ENCODE data around the gene XPO5. TPM values are rescaled to one million over a fixed set of nuclear protein-coding genes. Genes with fewer than 3 reads are reported as not detected.
A peak's percentile ranks its signal among the peaks of the same experiment; 100 is the strongest.

XPO5 gene
- total RNA-seq, 1 experiment from 2014 or later, result 114 TPM

DNA sequence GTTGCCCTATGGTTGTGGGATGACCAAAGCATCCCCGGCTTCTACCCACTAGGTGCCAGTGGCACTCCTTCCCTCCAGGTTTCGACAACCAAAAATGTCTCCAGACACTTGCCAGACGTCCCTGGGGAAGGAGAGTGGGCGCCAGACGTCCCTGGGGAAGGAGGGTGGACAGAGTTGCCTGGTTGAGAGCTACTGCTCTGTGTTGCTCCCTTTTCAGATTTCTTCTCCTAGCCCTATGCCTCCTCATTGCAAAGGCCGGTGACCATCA lies 78.8 kb downstream of the XPO5 start:
- Histone ChIP-seq H3K9ac (ENCODE audit: extremely low read depth, insufficient read length, low read length) (no peak overlapping the region), H3K56ac (ENCODE audit: insufficient read length, low read depth, low read length) (no peak overlapping the region), H3K4ac (ENCODE audit: low read depth, low read length) (no peak overlapping the region), H3K23ac (ENCODE audit: insufficient read length, low read depth, low read length) (no peak overlapping the region), H2BK120ac (ENCODE audit: low read depth, low read length, poor library complexity, severe bottlenecking) (no peak overlapping the region), H4K20me1 (ENCODE audit: control insufficient read depth, insufficient read depth, insufficient read length) (peaks cover 2% of the 10 kb centered on the region), H3T11ph (ENCODE audit: low read length) (no peak overlapping the region), H2BK15ac (ENCODE audit: low read depth, low read length) (no peak overlapping the region), H3K4me1 (ENCODE audit: insufficient read depth, low read length) (peaks cover 6% of the 10 kb centered on the region; the same call in 1 of the 2 replicates), H4K8ac (replicated peaks; ENCODE audit: insufficient read length, low read depth, low read length) (no peak overlapping the region), H3K9me3 (ENCODE audit: control insufficient read depth, low read depth, low read length) (no peaks in the 10 kb centered on the region), H4K91ac (ENCODE audit: insufficient read length, low read depth, low read length) (no peak overlapping the region), H3K23me2 (ENCODE audit: insufficient read length, low read depth, low read length, poor library complexity, severe bottlenecking) (no peaks in the 10 kb centered on the region), H3K79me1 (ENCODE audit: insufficient read depth, low read depth, low read length, poor library complexity, severe bottlenecking) (peaks cover 2% of the 10 kb centered on the region), H3K18ac (ENCODE audit: insufficient read length, low read depth, low read length) (no peak overlapping the region), H2BK5ac (ENCODE audit: insufficient read length, low read length) (no peak overlapping the region), H2AFZ (ENCODE audit: low read length) (no peak overlapping the region), H2BK12ac (ENCODE audit: insufficient read length, low read depth, low read length) (peak overlapping the region; percentile 17), H2BK20ac (ENCODE audit: low read depth, low read length, poor library complexity, severe bottlenecking) (no peak overlapping the region), H3K27me3 (ENCODE audit: insufficient read depth, low read length) (no peaks in the 10 kb centered on the region), H3K14ac (ENCODE audit: insufficient read depth, low read length) (no peak overlapping the region), H2AK5ac (ENCODE audit: insufficient read length, low read length) (no peak overlapping the region), H4K5ac (ENCODE audit: insufficient read length, low read depth, low read length) (no peak overlapping the region), H3K27ac (ENCODE audit: insufficient read length, low read depth, low read length) (no peak overlapping the region), H3K79me2 (ENCODE audit: insufficient read depth, low read length) (no peaks in the 10 kb centered on the region; the same call in 1 of the 2 replicates), H3K4me2 (ENCODE audit: insufficient read depth, insufficient read length, low read length) (no peak overlapping the region)
- Mint-ChIP-seq H3K27me3 (ENCODE audit: low read depth) (no peaks in the 10 kb centered on the region), H3K36me3 (ENCODE audit: insufficient read depth in 1 of 3, low read depth in 3 of 3) (peaks cover 15 to 44% (median 41%) of the 10 kb centered on the region in 3 experiments), H3K27ac (no peak overlapping the region), H3K4me1 (peaks cover 27% of the 10 kb centered on the region in 2 experiments), H3K9me3 (no peaks in the 10 kb centered on the region), H3K4me3 (no peak overlapping the region)
- TF ChIP-seq, protein P1, sequence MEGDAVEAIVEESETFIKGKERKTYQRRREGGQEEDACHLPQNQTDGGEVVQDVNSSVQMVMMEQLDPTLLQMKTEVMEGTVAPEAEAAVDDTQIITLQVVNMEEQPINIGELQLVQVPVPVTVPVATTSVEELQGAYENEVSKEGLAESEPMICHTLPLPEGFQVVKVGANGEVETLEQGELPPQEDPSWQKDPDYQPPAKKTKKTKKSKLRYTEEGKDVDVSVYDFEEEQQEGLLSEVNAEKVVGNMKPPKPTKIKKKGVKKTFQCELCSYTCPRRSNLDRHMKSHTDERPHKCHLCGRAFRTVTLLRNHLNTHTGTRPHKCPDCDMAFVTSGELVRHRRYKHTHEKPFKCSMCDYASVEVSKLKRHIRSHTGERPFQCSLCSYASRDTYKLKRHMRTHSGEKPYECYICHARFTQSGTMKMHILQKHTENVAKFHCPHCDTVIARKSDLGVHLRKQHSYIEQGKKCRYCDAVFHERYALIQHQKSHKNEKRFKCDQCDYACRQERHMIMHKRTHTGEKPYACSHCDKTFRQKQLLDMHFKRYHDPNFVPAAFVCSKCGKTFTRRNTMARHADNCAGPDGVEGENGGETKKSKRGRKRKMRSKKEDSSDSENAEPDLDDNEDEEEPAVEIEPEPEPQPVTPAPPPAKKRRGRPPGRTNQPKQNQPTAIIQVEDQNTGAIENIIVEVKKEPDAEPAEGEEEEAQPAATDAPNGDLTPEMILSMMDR (conservative IDR thresholded peaks at IDR 0.05), result no peak
- DNase-seq, result no peak
- WGBS (ENCODE audit: extremely low coverage, insufficient read length, low lambda C conversion rate), result no CpG with 5 or more reads among the region's 6 CpGs
